ENCODE data around the gene STOML3. TPM values are rescaled to one million over a fixed set of nuclear protein-coding genes. Genes with fewer than 3 reads are reported as not detected.

The STOML3 gene
- total and polyA plus RNA-seq, 2 of the 8 experiments (the other 6 are each of a cell fraction or from before 2014, with no cell fraction given): 0.06 TPM; not detected in 1

- TF ChIP-seq HDAC2 (IDR thresholded peaks at IDR 0.05; ENCODE audit: borderline replicate concordance in 1 of 2, low read depth in 2 of 2, low read length in 2 of 2) (no peak), CHD2 (IDR thresholded peaks at IDR 0.05; ENCODE audit: low read length) (no peak), GTF2F1 (IDR thresholded peaks at IDR 0.05; ENCODE audit: borderline replicate concordance, low read depth, low read length) (no peak), KDM1A (IDR thresholded peaks at IDR 0.05; ENCODE audit: borderline replicate concordance, low read length) (no peak)
These were observed 56.8 kb downstream of the STOML3 start (continued) for GRCh38 chr13:38933786-38934185.
